ENCODE measurements around the gene OR7C1.
A peak's percentile ranks its signal among the peaks of the same experiment; 100 is the strongest.
"Not testable (repeated sequence)": the region's sequence is repeated elsewhere in the genome, so short reads cannot be mapped to it uniquely, and the experiment has no call there.

The OR7C1 gene

DNA sequence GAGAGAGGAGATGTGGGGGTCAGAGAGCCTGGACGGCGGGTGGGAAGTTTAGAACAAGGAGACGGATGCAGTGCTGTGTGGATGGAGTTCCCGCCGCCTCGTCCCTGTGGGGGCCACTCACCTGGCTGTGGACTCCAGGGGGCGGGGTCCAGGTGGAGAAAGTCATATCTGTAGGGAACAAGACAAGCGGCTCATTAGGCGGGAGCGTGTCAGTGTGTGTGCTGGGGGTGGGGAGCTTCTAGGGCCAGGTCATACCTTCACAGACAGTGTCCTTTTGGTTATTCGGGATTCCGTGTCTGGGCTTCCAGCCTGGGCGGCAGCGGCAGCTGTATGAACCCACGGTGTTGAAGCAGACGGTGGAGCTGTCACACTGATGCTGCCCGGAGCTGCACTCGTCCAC is 69.6 kb downstream of the OR7C1 start:
- DNase-seq = not testable (repeated sequence)

- no peak for DNase-seq
Measured at GRCh38 chr19:14764401-14764800, 70.6 kb downstream of the OR7C1 start.

- no peak for DNase-seq
Measured at GRCh38 chr19:14763497-14764145, 71.4 kb downstream of the OR7C1 start.

DNA sequence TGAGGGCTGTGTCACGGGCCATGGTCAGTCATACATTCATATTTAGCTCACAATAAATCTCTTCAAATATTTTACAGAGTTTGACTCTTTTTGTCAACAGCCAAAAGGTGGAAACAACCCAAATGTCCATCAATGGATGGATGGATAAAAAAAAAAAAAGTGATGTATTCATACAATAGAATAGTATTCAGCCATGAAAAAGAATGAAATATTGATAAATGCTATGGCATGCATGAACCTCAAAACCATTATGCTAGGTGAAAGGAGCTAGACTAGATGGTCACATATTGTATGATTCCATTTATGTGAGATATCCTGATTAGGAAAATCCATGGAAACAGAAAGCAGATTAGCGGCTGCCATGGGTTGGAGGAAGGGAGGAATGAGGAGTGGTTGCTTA is 72.9 kb downstream of the OR7C1 start:
- DNase-seq = no peak

GRCh38 chr19:14761607-14762006 is 73.4 kb downstream of the OR7C1 start:
- DNase-seq = no peak

DNA sequence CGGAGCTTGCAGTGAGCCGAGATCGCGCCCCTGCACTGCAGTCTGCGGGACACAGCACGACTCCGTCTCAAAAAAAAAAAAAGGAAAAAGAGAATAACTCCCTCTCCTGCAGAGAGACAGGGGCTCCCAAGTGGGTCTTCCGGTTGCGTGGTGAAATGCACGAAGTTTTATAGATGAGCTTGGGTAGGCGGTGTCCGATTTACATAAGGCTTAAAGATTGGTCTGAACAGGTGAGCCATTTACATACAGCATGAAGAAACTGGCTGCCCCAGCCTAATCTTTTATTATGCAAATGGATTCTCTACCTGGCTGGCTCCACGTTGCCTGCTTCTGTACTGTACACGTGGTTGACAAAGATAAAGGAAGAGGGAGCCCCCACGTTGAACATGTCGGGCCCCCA is 76.2 kb downstream of the OR7C1 start:
- DNase-seq = no peak

DNA sequence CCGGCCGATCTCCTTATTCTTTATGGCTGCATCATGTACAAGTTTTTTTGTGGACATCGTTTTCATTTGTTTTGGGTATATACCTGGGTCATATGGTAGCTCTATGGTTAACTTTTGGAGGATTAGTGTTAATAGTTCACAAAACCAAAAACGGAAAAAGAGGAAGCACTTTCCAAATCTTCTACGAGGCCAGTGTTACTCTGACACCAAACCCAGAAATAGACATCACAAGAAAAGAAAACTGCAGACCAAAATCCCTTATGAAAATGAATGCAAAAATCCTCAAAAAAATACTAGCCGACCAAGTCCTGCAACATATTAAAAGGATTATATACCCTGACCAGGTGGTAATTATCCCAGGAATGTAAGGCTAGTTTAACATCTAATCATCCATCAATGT is 86.4 kb downstream of the OR7C1 start:
- DNase-seq = peak; percentile 19

All from OCI-M1 (cell line).